Erythroblast (primary cell): ENCODE data around the gene MUC13.
A peak's percentile ranks its signal among the peaks of the same experiment; 100 is the strongest.

Experiments used
- DNase-seq, 2 experiments: peaks; one replicate each; lab custom pipeline; 2025; lab: John Stamatoyannopoulos, UW
- GATA1 ChIP-seq: IDR thresholded peaks from 2 replicates; pipeline ENCODE4 v1.6.1; 2011; ENCODE audit warnings: low read depth, mild to moderate bottlenecking, control low read depth, low read length, moderate library complexity
- POLR2A ChIP-seq: IDR thresholded peaks from 2 replicates; pipeline ENCODE4 v1.6.1; 2011; ENCODE audit warnings: mild to moderate bottlenecking, low read length

Gene MUC13

GRCh38 chr3:124883766-124884473, 50.6 kb downstream of the MUC13 start:
- no peak for DNase-seq
- TF ChIP-seq GATA1 = no peak
- TF ChIP-seq POLR2A = no peak

GRCh38 chr3:124882816-124883747, 51.5 kb downstream of the MUC13 start:
- TF ChIP-seq POLR2A (no peak), GATA1 (no peak)
- no peak for DNase-seq

- DNase-seq = no peak
- TF ChIP-seq GATA1 = no peak
- TF ChIP-seq POLR2A = no peak
Measured at GRCh38 chr3:124881976-124882697, 52.4 kb downstream of the MUC13 start.

- TF ChIP-seq GATA1 (no peak), POLR2A (no peak)
- no peak for DNase-seq
Measured at GRCh38 chr3:124879337-124879680, 55.2 kb downstream of the MUC13 start.

- peak; percentile 62 to 72 for DNase-seq
- no peak for TF ChIP-seq GATA1
- TF ChIP-seq POLR2A = peak; percentile 21
Measured at GRCh38 chr3:124878561-124879336, 55.8 kb downstream of the MUC13 start.

GRCh38 chr3:124877674-124878073, 56.9 kb downstream of the MUC13 start:
- TF ChIP-seq POLR2A = no peak
- TF ChIP-seq GATA1 = no peak
- peak in 1 of 2 experiments; percentile 8 for DNase-seq

DNA sequence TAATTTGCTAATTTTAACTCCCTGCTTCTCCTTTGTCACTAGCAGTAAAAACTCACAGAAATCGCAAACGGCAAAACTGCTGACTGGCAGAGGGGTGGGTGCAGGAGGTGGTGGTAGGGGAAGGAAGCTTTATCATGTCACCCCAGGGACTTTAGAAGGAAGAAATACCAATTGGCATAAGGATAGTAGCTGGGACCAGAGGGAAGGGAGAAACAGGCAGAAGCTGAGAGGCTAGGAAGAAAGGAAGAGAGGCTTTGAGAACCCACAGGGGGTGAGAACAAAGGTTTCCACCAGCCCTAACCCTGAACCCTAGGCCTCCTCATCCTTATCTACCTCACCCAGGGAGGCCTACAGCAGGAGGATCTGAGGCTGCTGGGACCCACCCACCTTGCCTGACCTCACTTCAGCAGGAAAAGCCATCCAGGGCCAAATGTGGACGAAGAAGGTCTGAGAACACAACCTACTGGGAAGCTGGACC, 58.1 kb downstream of the MUC13 start:
- peak; percentile 79 to 89 for DNase-seq
- TF ChIP-seq GATA1 (no peak), POLR2A (no peak)

DNA sequence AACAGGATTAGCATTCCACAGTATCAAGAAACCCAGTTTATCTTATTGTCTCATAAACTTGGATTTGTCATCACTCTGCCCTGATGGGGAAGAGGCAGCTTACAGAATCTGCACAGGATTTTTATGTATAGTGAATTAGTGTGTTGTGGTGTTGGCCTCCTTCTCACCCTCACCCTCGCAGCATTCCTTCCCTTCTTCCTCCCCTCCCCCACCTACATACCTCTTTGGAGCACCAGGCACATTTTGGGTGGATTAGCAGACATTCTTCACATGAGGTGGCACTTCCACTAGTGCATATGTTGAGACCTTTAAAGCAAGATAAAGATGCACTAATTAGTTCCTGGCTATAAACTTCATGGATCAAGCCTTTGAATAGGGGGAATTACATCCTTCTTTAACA, 61.3 kb downstream of the MUC13 start:
- no peak for DNase-seq

DNA sequence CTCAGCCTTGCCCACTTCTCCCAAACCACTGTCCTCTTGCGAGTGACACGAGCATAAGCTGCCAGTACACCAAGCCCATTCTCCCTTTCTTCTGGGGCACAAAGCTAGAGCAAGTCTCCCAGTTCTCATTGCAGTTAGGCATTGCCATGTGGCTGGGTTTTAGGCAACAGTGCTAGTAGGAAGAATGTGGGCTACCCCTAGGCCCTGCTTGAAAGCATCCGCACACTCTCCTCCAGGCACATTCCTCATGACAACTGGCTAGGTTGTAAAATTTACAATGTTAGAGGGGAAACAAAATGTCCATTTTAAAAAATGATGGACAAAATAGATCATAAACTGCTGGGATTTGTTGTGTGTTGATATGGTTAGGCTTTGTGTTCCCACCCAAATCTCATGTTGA, 67.0 kb downstream of the MUC13 start:
- no peak for TF ChIP-seq POLR2A
- no peak for TF ChIP-seq GATA1
- no peak for DNase-seq

More for the DNA sequence above, 61.3 kb downstream of the MUC13 start:
- TF ChIP-seq GATA1 (no peak), POLR2A (no peak)

DNA sequence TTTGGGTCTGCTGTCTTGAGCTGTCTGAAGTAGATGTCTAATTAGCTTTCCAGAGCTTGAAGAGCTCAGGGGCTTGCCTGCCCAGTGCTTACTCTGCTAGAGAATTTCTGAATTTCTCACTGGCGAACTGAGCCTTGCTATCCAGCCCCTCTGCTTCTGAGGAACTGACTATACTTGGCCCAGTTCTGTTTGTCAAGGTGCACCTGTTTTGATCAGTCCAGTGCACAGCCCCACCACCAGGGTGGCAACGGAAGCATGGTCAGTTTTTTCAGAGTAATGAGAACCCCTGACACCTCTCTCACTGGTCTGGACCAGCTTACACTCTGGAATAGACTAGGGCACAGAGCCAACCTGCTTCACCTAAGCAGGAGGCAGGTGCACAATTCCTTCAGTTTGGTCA, 72.5 kb downstream of the MUC13 start:
- DNase-seq = no peak
- no peak for TF ChIP-seq POLR2A
- TF ChIP-seq GATA1 = no peak

DNA sequence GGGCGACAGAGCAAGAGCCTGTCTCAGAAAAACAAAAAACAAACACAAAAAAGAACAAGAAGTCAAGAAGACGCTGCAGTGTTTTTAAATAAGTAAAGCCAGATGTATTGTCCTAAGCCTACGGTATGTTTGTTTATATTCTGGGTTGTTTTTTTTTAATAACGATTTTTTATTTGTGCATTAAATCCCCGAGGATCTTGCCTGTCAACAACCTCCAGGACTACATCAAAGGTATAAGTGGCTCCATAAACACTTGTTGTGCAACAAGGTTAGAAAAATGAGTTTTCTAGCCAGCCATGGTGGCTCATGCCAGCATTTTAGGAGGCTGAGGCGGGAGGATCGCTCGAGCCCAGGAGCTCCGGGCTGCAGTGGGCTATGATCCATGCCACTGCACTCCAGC, 73.5 kb downstream of the MUC13 start:
- no peak for DNase-seq
- TF ChIP-seq GATA1 = no peak
- TF ChIP-seq POLR2A = no peak

GRCh38 chr3:124860599-124860998, 74.0 kb downstream of the MUC13 start:
- no peak for TF ChIP-seq POLR2A
- TF ChIP-seq GATA1 = no peak
- no peak for DNase-seq

- no peak for TF ChIP-seq GATA1
- TF ChIP-seq POLR2A = no peak
- DNase-seq = no peak
Measured at GRCh38 chr3:124859025-124859424, 75.5 kb downstream of the MUC13 start.
